ENCODE results near the gene BCL2A1.

- TF ChIP-seq CTCF (IDR thresholded peaks at IDR 0.05) (no peak), EZH2 (IDR thresholded peaks at IDR 0.05; ENCODE audit: borderline replicate concordance, insufficient read depth, low read depth, low read length, poor library complexity, severe bottlenecking) (no peak)
These were observed 6.7 kb downstream of the BCL2A1 start for GRCh38 chr15:79964232-79964805.

Measured in B cell (primary cell).